NCI-H2171 treated with DMSO at 0.1 percent for 48 hours (cell line): ENCODE measurements around the gene CORT.
"Not testable (repeated sequence)": the region's sequence is repeated elsewhere in the genome, so short reads cannot be mapped to it uniquely, and the experiment has no call there.

Experiments used
- DNase-seq: peaks from one replicate; lab custom pipeline; 2025; lab: John Stamatoyannopoulos, UW

The CORT gene, protein sequence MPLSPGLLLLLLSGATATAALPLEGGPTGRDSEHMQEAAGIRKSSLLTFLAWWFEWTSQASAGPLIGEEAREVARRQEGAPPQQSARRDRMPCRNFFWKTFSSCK

DNA sequence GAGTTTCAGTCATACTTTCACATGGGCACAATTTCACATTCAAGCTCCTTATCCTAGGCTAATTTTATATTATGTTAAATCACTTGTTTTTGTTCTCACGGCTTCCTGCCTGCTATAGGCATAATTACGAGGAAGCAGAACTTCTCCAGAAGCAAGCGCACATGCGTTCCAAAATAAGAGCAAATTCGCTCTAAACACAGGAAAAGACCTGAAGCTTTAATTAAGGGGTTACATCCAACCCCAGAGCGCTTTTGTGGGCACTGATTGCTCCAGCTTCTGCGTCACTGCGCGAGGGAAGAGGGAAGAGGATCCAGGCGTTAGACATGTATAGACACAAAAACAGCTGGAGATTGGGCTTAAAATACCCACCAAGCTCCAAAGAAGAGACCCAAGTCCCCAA, at the start of gene CORT:
Gene CORT (plus strand): TSS at position 281 of the 400 bp plus-strand sequence. CDS start 193 bp downstream, outside the sequence.
- DNase-seq: no peak

DNA sequence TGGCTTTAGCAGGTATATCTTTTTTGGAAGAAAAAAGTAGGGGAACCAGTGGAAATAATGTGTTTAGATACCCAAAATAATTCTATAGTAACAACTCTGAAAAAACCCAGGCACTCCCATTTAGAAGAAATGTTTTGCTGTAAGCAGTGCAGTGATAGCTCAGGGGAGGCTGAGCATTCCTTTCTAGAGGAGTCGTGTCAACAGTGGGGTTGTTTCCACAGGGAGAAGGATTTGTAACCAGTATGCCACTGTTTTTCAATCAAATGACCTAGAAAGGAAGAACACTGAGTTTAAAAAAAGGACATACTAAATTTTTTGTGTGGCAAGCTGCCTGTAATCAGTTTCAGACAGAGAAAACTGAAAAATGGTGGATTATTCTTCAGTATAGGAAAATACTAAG, 48.5 kb upstream of the CORT start:
- no peak for DNase-seq

DNA sequence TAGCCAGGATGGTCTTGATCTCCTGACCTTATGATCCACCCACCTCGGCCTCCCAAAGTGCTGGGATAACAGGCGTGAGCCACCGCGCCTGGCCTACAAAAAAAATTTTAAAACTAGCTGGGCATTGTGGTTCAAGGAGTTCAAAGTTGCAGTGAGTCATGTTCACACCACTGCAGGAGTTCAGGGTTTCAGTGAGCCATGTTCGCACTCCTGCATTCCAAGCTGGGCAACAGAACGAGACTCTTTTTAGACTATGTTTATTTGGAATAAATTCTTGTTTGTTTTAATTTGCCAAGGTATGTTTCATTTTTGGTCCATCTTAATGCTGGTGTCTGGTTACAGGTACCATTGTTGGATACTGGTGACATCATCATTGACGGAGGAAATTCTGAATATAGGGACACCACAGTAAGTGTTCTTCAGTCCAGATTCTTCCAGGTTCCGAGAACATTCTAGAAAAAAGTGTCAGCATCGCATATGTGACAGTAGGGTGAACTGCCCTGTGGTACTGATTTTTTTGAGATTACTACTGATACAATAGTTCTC, 47.0 kb upstream of the CORT start:
- no peak for DNase-seq

DNA sequence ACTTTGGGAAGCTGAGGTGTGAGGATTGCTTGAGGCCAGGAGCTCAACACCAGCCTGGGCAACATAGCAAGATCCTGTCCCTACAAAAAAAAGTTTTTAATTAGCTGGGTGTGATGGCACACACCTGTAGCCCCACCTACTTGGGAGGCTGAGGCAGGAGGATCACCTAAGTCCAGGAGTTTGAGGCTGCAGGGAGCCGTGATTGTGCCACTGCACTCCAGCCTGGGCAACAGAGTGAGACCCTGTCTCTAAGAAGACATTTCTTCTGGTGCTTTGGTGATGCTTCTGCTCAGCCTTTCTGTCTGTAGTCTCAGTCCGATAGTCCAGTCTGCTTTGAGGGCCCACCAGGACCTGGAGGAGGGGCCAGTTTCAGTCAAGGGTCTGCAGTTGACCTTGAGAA, 42.6 kb upstream of the CORT start:
- no peak for DNase-seq

DNA sequence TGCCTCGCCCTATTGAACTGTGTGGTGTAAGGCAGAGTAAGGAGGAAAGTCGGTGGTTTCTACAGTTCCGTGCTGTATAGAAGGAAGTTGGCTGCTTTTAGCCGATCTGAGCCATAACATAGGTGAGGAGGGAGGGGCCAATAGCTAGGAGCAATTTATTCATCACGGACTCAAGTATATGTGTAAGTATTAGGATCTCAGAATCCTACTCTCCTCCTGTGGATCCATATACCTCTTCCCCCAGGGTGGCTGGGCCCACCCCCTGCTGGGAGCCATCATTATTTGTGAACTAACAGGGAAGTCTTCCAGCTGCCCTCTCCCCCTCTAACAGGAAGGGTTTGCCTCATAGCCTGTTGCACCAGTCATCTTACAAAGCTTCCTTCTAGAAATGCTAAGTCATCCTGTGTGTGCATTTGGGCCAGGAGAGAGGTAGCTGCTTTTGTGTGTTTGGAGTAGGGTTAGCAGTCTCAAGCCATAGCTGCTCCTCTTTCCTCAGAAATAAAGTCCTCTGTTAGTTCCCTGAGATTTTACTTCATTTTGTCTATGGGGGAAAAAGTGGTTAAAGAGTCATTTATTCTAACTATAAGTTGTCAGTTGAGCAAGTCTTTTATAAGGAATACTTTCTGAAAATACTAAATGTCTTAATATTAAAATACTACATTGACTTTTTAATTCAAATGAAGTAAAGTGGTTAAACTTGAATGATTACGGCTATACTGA, 34.5 kb upstream of the CORT start:
- DNase-seq: no peak

DNA sequence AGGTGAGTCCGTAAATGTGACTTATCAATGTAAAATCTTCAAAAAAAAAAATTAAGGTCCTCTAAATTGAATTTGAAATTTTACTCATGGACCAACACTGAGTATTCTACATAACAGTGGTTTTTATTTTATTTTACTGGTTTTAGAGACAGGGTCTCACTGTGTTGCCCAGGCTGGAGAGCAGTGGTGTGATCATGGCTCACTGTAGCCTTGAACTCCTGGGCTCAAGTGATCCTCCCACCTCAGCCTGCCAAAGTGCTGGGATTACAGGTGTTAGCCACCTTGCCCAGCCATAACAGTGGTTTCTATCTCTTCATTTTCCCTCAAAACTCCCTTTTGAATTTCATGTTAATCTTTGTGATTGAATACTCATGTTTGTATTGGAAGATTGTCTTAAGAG, 33.9 kb upstream of the CORT start:
- DNase-seq: not testable (repeated sequence)

DNA sequence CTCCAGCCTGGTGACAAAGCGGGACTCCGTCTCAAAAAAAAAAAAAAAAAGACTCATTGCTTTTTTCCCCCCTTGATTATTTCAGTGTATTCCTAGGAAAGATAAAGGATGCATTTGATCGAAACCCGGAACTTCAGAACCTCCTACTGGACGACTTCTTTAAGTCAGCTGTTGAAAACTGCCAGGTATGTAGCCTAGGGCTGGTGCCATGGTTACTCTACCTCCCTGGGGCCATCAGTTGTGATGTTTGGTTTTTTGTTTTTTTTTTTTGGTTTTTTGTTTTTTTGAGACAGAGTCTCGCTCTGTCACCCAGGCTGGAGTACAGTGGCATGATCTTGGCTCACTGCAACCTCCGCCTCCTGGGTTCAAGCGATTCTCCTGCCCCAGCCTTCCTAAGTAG, 31.1 kb upstream of the CORT start:
- DNase-seq: not testable (repeated sequence)

DNA sequence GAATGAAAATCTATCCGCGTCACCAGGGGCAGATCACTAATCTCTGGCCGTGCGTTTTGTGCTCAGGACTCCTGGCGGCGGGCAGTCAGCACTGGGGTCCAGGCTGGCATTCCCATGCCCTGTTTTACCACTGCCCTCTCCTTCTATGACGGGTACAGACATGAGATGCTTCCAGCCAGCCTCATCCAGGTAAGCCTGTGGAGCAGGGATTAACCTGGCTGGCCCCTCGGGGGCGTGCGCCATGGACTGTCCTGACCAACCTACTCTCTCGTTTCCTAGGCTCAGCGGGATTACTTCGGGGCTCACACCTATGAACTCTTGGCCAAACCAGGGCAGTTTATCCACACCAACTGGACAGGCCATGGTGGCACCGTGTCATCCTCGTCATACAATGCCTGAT, 30.5 kb upstream of the CORT start:
- DNase-seq: no peak

DNA sequence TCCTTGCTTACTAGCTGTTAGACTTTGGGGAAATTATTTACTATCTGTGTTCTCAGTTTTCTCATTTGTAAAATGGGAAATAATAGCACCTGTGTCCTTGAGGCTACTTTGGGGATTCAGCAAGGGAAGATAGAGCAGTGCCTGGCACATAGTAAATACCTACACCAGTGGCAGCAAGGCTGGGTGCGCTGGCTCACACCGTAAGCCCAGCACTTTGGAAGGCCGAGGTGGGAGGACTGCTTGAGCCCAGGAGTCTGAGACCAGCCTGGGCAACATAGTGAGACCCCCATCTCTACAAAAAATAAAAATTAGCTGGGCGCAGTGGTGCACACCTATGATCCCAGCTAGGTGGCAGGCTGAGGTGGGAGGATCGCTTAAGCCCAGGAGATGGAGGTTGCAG, 28.2 kb upstream of the CORT start:
- DNase-seq: no peak

DNA sequence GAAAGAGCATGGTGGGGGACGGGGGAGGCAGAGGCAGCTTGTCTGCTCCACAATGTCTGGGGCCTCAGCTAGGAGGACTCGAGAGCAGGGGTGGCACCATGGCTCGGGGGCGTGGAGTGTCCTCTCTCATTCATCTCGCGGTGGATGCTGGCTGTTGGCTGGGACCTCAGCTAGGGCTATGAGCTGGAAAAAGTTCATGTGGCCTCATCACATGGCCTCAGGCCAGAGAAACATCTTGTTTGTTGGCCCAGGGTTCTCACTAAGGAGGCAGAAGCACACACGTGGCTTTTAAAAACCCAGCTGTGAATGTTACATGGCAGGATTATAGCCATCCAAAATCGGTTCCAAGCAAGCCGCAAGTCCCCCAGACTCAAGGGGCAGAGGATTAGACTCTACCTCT, 25.8 kb upstream of the CORT start:
- no peak for DNase-seq

DNA sequence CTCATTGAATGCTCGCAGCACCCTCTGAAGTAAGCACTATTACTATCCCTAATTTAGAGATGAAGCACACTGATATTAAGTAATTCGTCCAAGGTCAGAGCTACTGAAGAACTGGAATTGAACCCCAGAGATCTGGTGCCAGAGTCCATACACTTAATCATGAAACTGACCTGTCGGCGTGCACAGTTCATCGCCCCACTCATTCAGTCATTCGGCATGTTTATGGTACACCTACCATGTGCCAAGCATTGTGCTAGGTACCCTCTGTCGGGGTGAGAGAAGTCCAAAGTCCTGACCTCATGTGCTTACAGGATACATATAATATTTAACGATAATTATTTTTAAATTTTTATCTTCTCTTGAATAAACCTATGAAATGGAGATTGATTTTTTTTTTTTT, 25.2 kb upstream of the CORT start:
- no peak for DNase-seq

DNA sequence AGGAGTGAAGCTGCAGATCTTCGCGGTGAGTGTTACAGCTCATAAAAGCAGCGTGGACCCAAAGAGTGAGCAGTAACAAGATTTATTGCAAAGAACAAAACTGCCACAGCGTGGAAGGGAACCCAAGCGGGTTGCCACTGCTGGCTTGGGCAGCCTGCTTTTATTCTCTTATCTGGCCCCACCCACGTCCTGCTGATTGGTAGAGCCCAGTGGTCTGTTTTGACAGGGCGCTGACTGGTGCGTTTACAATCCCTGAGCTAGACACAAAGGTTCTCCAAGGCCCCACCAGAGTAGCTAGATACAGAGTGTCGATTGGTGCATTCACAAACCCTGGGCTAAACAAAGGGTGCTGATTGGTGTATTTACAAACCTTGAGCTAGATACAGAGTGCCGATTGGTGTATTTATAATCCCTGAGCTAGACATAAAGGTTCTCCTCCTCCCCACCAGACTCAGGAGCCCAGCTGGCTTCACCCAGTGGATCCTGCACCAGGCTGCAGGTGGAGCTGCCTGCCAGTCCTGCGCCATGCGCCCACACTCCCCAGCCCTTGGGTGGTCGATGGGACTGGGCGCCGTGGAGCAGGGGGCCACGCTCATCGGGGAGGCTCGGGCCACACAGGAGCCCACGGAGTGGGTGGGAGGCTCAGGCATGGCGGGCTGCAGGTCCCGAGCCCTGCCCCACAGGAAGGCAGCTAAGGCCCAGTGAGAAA, 23.9 kb upstream of the CORT start:
- DNase-seq: not testable (repeated sequence)

DNA sequence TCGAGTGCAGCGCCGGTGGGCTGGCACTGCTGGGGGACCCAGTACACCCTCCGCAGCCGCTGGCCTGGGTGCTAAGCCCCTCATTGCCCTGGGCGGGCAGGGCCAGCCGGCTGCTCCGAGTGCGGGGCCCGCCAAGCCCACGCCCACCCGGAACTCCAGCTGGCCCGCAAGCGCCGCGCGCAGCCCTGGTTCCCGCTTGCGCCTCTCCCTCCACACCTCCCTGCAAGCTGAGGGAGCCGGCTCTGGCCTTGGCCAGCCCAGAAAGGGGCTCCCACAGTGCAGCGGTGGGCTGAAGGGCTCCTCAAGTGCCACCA, 23.3 kb upstream of the CORT start:
- DNase-seq: not testable (repeated sequence)

DNA sequence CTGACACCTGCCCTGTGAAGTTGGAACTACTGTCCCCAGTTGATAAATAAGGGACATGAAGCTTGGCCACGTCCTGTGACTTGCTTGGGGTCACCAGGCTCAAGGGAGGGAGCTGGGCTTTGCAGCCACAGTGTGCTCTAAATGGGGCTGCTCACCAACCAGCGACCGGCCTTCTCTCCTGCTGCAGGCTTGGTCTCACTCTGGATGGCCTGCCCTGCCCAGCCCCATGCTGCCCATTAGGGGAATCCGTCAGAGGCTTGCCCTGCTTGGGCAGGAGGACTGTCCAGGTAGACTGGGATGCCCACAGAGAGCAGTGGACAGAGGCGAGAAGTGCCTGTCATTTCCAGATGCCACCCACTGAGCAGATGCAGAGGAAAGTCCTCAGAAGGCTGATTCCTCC, 20.8 kb upstream of the CORT start:
- no peak for DNase-seq

DNA sequence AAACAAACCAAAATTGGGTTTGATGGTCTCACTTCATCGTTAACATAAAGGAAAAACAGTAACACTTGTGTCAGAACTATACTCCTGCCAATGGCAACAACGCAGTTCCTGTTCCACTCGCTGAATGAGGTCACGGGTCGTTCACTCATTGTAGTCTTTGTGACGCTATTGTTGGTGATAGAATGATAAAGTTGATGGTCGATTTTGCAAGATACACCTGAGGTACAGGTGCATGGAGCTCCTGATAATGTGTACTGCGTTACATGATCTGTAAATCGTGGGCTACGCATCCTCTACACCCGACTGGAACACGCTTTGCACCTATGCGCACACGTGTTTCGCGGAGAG, 20.0 kb upstream of the CORT start:
- no peak for DNase-seq

DNA sequence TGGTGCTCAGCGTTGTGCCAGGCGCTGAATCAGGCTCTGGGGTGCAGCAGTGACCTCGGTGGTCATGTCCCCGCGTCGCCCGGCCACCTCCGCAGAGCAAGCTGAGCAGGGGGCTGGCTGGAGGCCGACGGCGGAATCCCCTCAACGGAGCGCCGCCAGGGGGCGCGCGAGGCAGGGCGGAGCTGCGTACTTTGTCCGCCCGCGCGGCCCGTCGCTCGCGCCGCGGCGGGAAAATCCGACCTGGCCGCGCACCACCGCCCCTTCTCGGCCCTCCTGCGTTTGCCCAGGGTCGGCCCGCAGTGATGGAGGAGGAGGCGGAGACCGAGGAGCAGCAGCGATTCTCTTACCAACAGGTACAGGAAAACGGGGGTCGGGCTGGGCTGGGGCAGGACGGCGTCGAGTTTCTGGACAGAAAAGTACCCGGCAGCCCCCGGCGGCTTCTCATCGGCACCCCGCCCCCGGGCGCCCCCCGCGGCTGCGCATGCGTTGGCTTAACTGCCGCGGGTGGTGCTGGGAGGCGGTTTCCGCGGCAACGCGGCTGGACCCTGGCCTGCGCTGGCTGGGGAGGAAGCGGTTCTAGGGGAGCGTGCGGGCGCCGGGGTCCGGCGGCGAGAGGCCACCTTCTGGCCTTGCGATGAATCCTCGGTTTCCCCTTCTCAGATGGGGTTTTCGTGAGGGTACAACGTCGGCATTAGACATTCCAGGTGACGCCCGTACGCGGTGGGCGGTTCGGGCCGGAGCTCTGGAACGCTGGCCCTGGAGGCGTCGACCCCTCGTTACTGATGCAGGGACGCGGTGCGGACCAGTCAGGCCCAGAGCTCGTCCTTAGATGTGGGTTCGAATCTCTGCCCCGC, 19.4 kb upstream of the CORT start, which contains the start of gene CENPS:
Gene CENPS (plus strand): TSS at position 218 of the 854 bp plus-strand sequence. CDS start 85 bp downstream, at position 303.
- DNase-seq: peak; percentile 81

DNA sequence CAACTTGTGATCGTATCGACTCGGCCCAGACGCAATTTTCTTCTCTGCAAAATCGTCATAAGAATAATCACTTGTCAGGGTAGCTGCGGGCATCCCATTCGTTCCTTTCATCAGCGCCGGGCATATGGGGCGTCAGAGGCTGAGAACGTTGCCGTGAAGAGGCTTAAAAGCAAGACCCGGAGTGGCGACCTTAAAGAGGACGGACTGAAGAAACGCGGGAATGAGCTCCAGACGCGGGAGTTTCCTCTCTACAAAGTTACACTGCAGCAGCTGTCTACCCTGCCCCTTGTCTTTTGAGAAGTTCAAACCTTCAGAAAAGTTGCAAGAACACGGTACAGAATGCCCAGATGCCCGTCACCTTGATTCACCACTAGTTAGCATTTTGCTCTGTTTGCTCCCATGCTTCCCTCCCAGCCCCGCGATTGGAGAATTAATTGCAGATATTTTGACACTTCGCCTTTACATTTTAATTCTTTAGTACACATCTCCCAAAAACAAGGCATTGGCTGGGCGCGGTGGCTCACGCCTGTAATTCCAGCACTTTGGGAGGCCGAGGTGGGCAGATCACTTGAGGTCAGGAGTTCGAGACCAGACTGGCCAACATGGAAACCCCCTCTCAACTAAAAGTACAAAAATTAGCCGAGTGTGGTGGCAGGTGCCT, 18.6 kb upstream of the CORT start:
- DNase-seq: no peak

DNA sequence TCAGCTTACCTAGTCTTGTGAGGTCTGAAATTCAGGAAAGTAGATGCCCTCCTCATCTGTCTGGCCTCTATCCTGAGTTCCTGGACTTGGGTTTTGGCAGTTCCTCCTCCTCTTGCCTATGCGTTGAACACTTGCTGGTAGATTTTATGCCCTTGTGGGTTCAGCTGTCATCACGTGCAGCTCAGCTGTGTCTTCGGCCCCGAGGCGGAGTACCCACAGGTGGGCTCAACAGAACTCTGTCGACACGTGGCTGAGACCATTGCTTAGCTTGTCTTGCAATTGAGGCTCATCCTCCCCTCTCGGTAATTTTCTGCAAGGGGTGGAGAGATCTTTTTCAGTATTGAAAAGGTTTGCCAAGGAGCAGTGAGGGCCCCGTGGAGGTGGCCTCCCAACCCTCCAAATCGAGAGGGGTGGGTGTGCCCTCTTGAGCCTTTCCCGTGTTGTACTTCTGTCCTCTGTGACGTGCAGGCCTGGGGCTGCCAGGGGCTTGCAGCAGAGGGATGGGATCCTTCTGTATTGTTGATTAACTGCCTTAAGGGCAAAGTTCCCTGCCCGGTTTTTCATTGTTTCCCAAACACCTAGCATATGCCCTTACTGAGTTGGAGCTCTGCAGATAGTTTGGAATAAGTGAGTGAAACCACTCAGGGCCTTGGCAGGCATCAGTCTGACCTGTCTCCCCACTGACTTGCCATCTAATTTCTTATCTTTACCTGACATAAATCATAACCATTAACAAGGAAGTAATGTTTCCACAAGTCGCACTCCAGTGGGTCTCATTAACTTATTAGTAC, 16.7 kb upstream of the CORT start:
- DNase-seq: no peak

DNA sequence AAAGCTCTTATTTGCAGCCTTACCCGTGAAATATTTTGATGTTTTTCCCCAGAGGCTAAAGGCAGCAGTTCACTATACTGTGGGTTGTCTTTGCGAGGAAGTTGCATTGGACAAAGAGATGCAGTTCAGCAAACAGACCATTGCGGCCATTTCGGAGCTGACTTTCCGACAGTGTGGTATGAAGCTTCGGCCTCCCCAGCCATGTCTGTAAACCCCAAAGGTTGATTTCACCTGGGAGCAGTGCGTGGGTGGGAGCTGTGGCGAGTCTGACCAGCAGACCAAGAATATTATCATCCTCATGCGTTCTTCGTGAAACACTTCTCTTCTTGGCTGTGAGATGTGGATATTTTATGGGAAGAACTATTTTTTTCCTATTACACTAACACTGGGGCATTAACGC, 16.0 kb upstream of the CORT start:
- DNase-seq: no peak

DNA sequence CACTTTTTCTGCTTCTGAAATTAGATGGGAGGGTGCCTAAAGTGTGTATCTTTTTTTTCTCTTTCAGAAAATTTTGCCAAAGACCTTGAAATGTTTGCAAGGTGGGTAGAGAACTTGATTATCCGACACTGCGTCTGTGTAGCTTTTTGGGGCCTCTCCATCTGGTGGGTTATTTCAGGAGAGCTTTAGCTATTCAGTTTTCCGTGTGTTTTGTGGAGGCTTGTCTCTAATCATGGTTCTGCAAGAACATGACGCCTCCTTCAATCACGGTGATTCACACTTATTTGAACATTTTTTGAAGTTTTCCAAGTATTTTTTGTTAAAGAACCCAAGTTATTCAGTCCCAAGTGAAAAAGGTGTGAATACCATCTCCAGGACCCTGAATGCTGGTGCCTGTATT, 15.2 kb upstream of the CORT start:
- no peak for DNase-seq

DNA sequence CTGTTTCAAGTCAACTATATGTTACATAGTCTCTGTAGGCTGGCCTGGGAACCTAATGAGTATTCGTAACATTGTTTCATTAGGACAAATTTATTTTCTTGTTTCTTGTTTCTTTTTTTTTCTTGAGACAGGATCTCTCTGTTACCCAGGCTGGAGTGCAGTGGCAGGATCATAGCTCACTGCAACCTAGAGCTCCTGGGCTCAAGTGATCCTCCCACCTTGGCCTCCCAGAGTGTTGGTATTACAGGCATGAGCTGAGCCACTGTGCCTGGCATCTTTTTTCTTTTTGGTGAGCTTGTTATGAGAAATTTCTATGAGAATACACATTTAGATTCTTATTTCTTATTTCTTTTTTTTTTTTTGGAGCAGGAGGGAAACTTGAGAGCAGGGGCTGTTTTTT, 12.8 kb upstream of the CORT start:
- no peak for DNase-seq
